Effector CD4-positive, alpha-beta T cell (primary cell): ENCODE results near the gene CDK5RAP3.

Experiments
- DNase-seq: peaks from one replicate; pipeline ENCODE4 v3.0.0-alpha.2; 2020

Gene CDK5RAP3

GRCh38 chr17:47949197-47949759 lies 21.6 kb upstream of the CDK5RAP3 start:
- peak; percentile 80 for DNase-seq

GRCh38 chr17:47949946-47950345 lies 21.0 kb upstream of the CDK5RAP3 start:
- no peak for DNase-seq

- DNase-seq: no peak
Measured at GRCh38 chr17:47950448-47950847, 20.5 kb upstream of the CDK5RAP3 start.

- DNase-seq: no peak
Measured at GRCh38 chr17:47952171-47953021, 18.5 kb upstream of the CDK5RAP3 start.

GRCh38 chr17:47953909-47954308 lies 17.0 kb upstream of the CDK5RAP3 start:
- DNase-seq: no peak

GRCh38 chr17:47955497-47956461 lies 15.1 kb upstream of the CDK5RAP3 start:
- no peak for DNase-seq

- no peak for DNase-seq
Measured at GRCh38 chr17:47956791-47957590, 13.9 kb upstream of the CDK5RAP3 start.

- DNase-seq: no peak
Measured at GRCh38 chr17:47957591-47958490, 13.1 kb upstream of the CDK5RAP3 start, which contains the start of gene PRR15L. Gene PRR15L, minus strand, starts transcription at chr17:47957883. Its CDS starts 4,649 bp downstream, at chr17:47953234.

- no peak for DNase-seq
Measured at GRCh38 chr17:47959825-47960655, 10.9 kb upstream of the CDK5RAP3 start.

GRCh38 chr17:47961406-47961805 lies 9.5 kb upstream of the CDK5RAP3 start:
- DNase-seq: no peak

- DNase-seq: no peak
Measured at GRCh38 chr17:47962901-47963300, 8.0 kb upstream of the CDK5RAP3 start.

GRCh38 chr17:47964856-47965255 lies 6.1 kb upstream of the CDK5RAP3 start:
- no peak for DNase-seq

- no peak for DNase-seq
Measured at GRCh38 chr17:47966079-47966519, 4.8 kb upstream of the CDK5RAP3 start.

- DNase-seq: no peak
Measured at GRCh38 chr17:47967607-47968252, 3.2 kb upstream of the CDK5RAP3 start.

GRCh38 chr17:47968836-47969235 lies 2.1 kb upstream of the CDK5RAP3 start:
- no peak for DNase-seq

- DNase-seq: no peak
Measured at GRCh38 chr17:47969930-47970724, 786 bp upstream of the CDK5RAP3 start.

- no peak for DNase-seq
Measured at GRCh38 chr17:47973541-47973940, 2.6 kb downstream of the CDK5RAP3 start.

GRCh38 chr17:47975189-47975822 lies 4.4 kb downstream of the CDK5RAP3 start:
- no peak for DNase-seq
